Stomach (tissue), 4 donors: ENCODE results near the gene ZBBX.

Experiments used
- POLR2A ChIP-seq, 4 donors: fragments of 450-650 bp; IDR thresholded peaks; one replicate each; pipeline ENCODE4 v1.6.1; 2016; ENCODE audit warnings: antibody characterized with exemption in 4 of 4, control low read depth in 2 of 4, mild to moderate bottlenecking in 1 of 4, moderate library complexity in 1 of 4
- POLR2AphosphoS5 ChIP-seq, 3 donors: sonication (generic); formaldehyde crosslinking; IDR thresholded peaks; one replicate each; pipeline ENCODE4 v1.6.1; 2016; ENCODE audit warnings: antibody characterized with exemption in 3 of 3
- TF ChIP-seq, protein P1 (sequence below), 7 experiments: fragments of 450-650 bp in 4 of 7; fragments of 200-600 bp in 3 of 7; sonication (generic) in 3 of 7; IDR thresholded peaks; one replicate each; pipeline ENCODE4 v1.5.1; 2016 to 2019; ENCODE audit warnings: antibody characterized with exemption in 7 of 7, control low read depth in 2 of 7, mild to moderate bottlenecking in 1 of 7

DNA sequence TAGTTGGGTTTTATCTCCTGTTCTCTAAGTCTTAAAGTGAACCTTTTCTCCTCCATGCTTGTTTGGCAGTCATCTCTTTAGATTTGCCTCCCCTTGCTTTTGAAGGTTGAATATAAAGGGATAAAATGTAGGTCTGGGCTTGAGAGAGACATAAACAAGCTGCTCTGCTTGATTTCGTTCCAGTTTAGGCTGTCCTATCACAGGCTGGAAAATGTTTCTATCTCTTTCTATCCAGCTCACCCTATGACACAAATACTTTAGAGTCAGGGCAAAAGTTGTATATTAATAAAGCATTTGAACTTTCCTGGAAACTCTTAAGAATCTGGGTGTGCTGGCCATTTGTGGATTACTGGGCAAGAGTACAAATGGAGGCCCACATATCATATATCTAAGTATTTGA, 29.5 kb upstream of the ZBBX start:
- no peak for TF ChIP-seq POLR2A (IDR thresholded peaks at IDR 0.05)
- TF ChIP-seq, protein P1, sequence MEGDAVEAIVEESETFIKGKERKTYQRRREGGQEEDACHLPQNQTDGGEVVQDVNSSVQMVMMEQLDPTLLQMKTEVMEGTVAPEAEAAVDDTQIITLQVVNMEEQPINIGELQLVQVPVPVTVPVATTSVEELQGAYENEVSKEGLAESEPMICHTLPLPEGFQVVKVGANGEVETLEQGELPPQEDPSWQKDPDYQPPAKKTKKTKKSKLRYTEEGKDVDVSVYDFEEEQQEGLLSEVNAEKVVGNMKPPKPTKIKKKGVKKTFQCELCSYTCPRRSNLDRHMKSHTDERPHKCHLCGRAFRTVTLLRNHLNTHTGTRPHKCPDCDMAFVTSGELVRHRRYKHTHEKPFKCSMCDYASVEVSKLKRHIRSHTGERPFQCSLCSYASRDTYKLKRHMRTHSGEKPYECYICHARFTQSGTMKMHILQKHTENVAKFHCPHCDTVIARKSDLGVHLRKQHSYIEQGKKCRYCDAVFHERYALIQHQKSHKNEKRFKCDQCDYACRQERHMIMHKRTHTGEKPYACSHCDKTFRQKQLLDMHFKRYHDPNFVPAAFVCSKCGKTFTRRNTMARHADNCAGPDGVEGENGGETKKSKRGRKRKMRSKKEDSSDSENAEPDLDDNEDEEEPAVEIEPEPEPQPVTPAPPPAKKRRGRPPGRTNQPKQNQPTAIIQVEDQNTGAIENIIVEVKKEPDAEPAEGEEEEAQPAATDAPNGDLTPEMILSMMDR (IDR thresholded peaks at IDR 0.05) = no peak
- no peak for TF ChIP-seq POLR2AphosphoS5 (IDR thresholded peaks at IDR 0.05)
